Lower lobe of right lung (tissue), 2 donors: ENCODE measurements around the gene RSL1D1. TPM values are rescaled to one million over a fixed set of nuclear protein-coding genes. Genes with fewer than 3 reads are reported as not detected.

Experiments
- ATAC-seq, 2 donors: fragments of 200-7000 bp; cut with Tn5 transposase; one replicate each; pipeline ENCODE4 v1.9.1; 2020 to 2022; ENCODE audit warnings: mild to moderate bottlenecking in 2 of 2, moderate library complexity in 2 of 2
- DNase-seq: peaks from one replicate; pipeline ENCODE4 v3.0.0-alpha.2; 2020
- H3K27ac ChIP-seq: fragments of 200-600 bp; one replicate; pipeline ENCODE4 v1.8.0; 2022
- H3K27me3 ChIP-seq: fragments of 200-600 bp; one replicate; pipeline ENCODE4 v1.8.0; 2022; ENCODE audit warnings: low read depth
- H3K36me3 ChIP-seq: fragments of 200-600 bp; one replicate; pipeline ENCODE4 v1.8.0; 2022; ENCODE audit warnings: mild to moderate bottlenecking
- H3K4me1 ChIP-seq: fragments of 200-600 bp; one replicate; pipeline ENCODE4 v1.8.0; 2022
- H3K4me3 ChIP-seq: fragments of 200-600 bp; one replicate; pipeline ENCODE4 v1.8.0; 2022; ENCODE audit warnings: mild to moderate bottlenecking
- H3K9me3 ChIP-seq: fragments of 200-600 bp; one replicate; pipeline ENCODE4 v1.8.0; 2022
- CTCF ChIP-seq: fragments of 200-600 bp; IDR thresholded peaks from one replicate; pipeline ENCODE4 v1.8.0; 2022; ENCODE audit warnings: antibody characterized with exemption, mild to moderate bottlenecking
- intact Hi-C: fragments of 100-400 bp; cut with DNase I; formaldehyde crosslinking; loops from one replicate; pipeline ENCODE4 v1.11.0; 2022
- total RNA-seq: library from RNA; stranded (reverse); fragmentation: NEBNext Ultra II Directional; extraction: Animal tissue kit (Norgen Biotek cat#: 25700); gene quantifications from one replicate; pipeline ENCODE4 v1.2.1, GENCODE V29; 2021
- donor health status: DM: no; HTN: yes; CAD: no; lungs with severe emphysema.

RSL1D1 gene
- total RNA-seq, 1 donor from 2014 or later, result 133 TPM

DNA sequence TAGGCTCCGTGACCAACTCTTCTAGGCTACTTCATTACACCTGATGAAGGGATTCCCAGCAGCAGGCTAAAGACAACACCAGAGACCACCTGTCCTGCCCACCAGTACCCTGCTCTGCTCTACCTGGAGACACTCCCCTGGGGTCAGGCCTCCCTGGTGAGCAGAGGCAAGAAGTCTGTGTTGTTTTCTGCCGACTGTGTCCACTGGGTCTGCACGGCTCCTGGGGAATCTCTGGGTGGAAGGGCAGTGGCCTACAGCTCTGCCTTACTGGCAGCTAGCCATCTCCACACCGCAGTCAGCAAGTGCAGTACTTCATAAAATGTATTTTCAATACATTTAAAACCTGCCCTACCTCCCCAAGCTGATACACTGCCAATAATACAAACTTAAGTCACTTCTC lies 6.8 kb downstream of the RSL1D1 start:
- H3K27me3 ChIP-seq, result no peaks in the 10 kb centered on the region
- ATAC-seq (no peak), DNase-seq (no peak)
- no peak overlapping the region for H3K27ac ChIP-seq
- TF ChIP-seq CTCF, result no peak
- no peak overlapping the region for H3K4me3 ChIP-seq
- peaks cover 97% of the 10 kb centered on the region for H3K36me3 ChIP-seq
- no peaks in the 10 kb centered on the region for H3K9me3 ChIP-seq
- intact Hi-C loops, result no loop called here
- H3K4me1 ChIP-seq, result peaks cover 1% of the 10 kb centered on the region

DNA sequence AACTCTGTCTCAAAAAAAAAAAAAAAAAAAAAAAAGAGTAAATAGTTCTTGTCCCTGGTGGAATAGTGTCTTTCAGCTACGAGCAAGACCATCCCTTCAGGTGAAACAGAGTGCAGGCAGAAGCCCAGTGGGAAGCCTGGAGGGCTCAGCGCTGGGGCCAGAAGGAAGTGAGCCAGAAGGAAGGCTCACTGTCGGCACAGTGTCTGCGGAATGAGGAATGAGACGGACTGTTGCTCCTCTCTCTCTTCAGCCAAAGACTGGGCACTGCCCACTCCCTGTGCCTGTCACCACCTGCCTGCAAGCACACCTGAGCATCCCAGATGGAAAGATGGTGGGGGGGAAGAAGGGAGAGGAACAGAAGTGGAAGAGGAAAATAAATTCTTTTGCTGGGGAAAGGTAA lies 7.5 kb downstream of the RSL1D1 start:
- Histone ChIP-seq H3K9me3 (no peaks in the 10 kb centered on the region), H3K27me3 (no peaks in the 10 kb centered on the region), H3K27ac (no peak overlapping the region), H3K4me1 (no peaks in the 10 kb centered on the region), H3K36me3 (peaks cover 97% of the 10 kb centered on the region), H3K4me3 (no peak overlapping the region)
- DNase-seq (no peak), ATAC-seq (no peak)
- TF ChIP-seq CTCF, result no peak
- intact Hi-C loops, result no loop called here

DNA sequence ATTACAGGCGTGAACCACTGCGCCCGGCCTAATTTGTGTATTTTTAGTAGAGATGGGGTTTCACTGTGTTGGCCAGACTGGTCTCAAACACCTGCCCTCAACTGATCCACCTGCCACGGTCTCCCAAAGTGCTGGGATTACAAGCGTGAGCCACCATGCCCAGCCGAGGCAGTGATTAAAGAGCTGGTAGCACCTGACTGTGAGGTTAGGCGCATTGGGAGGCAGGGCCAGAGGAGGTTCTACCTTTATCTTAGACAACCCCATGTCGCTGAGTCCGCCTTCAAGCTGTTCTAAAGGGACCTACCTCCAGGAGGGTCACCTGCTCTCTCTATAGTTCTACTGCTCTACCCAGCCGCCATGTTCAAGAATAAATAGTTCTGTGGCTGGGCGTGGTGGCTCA lies 8.1 kb downstream of the RSL1D1 start:
- Histone ChIP-seq H3K27ac (no peak overlapping the region), H3K27me3 (no peaks in the 10 kb centered on the region), H3K9me3 (no peaks in the 10 kb centered on the region), H3K36me3 (peaks cover 97% of the 10 kb centered on the region), H3K4me3 (no peak overlapping the region), H3K4me1 (no peaks in the 10 kb centered on the region)
- DNase-seq (no peak), ATAC-seq (no peak)
- intact Hi-C loops, result no loop called here
- TF ChIP-seq CTCF, result no peak

- Histone ChIP-seq H3K4me1 (no peaks in the 10 kb centered on the region), H3K27ac (no peak overlapping the region), H3K9me3 (no peaks in the 10 kb centered on the region), H3K27me3 (no peaks in the 10 kb centered on the region), H3K36me3 (peaks cover 97% of the 10 kb centered on the region), H3K4me3 (no peak overlapping the region)
- intact Hi-C loops, result no loop called here
- no peak for DNase-seq
- TF ChIP-seq CTCF, result no peak
- ATAC-seq, result no peak
Measured at GRCh38 chr16:11841026-11841425, 10.3 kb downstream of the RSL1D1 start.

DNA sequence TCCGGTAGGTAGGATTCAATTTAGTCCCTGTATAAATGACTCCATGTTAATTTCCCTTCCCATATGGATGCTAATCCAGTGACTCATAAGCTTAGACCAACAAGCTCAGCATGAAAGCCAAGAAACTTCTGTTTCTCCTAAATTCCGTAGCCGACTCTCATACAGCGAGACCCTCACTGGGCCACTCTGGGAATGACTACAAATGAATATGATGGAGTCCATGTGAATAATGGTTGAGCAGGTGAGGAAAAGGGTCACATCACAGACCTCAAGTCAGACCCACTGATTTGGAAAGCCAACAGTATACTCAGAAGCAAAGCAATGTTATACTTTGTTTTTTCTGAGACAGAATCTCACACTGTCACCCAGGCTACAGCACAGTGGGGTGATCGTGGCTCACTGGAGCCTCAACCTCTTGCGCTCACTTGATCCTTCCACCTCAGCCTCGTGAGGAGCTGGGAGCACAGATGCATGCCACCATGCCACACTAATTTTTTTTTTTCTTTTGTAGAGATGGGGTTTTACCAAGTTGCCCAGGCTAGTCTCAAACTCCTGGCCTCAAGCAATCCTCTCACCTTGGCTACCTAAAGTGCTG lies 14.6 kb downstream of the RSL1D1 start:
- Histone ChIP-seq H3K27ac (no peak overlapping the region), H3K9me3 (no peaks in the 10 kb centered on the region), H3K4me3 (no peak overlapping the region), H3K36me3 (peaks cover 58% of the 10 kb centered on the region), H3K4me1 (peaks cover 8% of the 10 kb centered on the region), H3K27me3 (no peaks in the 10 kb centered on the region)
- DNase-seq (no peak), ATAC-seq (no peak)
- intact Hi-C loops, result no loop called here
- TF ChIP-seq CTCF, result no peak
